ENCODE results near the gene ALG12.

Gene ALG12

DNA sequence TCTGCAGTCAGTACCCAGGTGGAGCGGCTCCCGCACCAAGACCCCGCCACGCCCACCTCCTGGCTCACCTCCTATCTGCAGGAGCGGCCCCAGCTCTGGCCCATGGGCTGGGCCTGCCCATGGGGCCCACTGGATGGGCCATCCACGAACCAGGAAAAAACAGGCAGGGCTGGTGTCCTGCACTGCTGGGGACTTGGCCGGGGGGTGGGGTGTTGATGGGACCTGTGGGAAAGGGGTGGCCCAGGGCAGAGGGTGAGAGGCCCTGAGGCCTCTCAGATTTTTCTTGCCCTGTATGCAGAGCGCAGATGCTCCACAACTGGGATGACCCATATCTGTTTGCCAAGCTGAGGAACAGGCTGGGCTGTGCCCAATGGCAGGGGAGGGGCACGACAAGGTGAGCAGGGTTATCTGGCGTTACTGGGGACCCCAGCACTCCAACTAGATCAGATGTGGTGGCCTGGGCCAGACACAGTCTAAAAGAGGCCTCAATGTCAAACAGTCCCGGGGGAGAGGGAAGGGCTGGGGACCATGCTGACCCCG is 39.7 kb upstream of the ALG12 start:
- no peak for DNase-seq

DNA sequence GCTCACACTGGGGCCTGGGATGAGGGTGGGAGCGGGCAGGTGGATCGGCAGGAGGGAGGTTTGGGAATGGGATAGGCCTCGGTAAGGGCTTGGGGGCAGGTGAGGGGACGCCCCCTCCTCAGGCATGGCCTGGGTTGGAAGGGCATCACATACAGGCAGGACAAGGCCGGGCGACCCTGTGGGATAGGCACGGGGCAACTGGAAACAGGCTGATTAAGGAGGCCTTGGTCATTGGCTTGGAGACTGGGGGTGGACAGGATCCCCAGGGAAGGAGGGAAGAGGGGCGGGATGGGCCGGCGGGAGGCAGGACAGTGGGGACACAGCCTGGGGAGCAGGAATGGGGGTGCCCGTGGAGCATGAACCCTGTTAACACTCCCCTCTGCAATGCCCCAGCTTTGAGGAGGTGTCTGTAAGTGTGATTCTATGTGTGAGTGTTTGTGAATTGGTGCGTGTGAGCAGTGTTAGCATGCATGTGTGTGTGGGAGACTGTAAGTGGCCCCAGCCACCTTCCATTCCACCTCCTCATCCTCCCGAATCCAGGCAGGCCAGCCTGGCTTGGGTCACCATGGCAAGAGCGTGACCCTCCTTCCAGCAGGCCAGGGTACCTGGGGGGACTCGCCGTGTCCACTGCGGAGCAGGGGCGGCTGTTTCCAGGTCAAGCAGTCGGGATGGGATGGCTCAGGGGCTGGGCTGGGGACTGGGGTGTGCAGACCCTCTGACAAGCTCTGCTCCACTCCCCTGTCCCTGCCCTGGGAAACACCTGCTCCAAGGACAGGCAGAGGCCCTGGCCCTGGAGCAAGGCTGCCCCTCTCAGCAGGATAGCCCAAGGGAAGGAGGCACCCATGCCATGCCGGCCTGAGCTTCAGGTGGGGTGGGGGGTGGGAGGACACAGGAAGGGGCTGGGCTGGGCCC is 38.9 kb upstream of the ALG12 start:
- no peak for DNase-seq

GRCh38 chr22:49956418-49956770 is 38.2 kb upstream of the ALG12 start:
- DNase-seq = no peak

DNA sequence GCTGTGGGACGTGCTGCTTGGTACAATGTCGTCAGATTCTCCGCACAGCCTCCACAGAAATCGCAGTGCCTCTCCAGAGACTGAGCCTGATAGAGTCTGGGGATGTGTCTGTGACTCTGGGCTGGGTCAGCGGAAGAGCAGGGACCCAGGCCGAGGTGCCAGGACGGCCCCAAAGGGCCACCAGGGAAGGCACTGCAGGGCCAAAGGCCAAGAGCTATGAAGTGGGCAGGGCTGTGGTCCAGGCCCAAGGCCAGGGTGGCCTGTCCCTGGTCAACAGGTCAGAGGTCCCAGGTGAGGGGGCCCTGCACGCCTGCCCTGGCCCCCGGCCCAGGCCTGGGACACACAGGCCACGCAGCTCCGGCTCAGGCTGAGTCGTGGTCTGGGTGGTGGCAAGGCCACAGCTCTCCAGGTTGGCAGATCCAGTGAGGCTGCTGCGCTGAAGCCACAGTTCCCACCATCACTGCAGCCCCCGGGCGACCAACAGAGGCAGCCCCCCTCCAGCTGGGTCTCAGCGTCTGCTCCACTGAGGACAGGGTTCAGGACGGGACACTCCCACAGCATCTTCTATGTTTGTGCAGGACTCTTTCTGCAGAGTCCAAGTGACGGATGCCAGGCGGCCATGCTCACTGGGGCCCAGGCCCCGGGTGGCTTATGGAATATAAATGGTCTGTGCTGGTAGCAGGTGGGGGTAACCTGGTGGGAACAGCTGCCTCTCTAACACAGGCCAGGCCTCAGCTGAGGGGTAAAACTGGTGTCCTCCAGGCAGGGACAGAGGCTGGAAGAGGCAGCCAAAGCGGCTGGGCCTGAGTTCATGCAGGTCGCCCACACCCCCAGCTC is 37.6 kb upstream of the ALG12 start:
- no peak for DNase-seq

DNA sequence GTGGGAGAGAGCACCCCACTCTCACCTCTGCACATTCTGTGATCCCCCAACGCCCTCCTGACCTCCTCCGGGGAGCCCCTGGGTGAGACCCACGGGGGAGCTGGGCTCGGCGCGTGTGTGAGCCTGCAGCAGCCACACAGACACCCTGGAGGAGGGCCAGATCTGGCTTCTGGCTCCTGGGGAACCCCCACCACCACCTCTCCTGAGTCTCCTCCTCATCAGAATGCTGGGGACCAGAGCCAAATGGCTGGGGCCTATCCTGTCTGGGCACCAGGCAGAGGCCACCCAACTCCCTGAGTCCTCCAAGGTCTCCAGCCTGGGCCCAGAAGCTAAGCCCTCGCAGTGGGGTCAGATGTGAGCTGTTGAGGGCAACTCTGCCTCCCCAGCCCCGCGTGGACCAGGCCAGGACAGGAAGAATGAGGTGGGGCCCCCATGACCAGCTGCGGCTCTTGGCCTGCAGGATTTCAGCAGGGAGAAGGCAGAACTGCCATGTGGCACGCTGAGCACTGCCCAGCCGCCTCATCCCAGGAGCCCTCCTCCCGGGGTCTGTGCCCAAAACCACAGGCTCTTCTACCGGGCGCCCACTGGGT is 36.8 kb upstream of the ALG12 start:
- no peak for DNase-seq

DNA sequence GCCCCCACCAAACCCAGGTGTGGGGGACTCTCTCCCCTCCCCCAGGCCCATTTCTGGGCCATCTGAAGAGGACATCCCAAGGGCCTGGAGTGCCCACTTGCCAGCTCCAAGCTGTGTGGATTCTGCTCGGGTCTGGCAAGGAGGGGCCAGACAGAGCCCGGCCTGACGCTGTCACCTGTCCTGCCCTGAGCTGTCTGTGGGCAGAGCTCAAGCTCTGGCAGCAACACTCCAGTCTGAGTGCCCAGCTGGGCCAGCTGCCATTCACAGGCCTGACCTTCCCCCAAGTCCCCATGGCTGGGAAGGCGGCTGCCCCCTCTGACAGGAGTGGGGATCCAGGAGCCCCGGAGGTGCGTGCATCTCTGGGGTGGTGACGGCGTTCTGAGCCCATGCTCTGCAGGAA is 36.1 kb upstream of the ALG12 start:
- DNase-seq = peak; percentile 41

DNA sequence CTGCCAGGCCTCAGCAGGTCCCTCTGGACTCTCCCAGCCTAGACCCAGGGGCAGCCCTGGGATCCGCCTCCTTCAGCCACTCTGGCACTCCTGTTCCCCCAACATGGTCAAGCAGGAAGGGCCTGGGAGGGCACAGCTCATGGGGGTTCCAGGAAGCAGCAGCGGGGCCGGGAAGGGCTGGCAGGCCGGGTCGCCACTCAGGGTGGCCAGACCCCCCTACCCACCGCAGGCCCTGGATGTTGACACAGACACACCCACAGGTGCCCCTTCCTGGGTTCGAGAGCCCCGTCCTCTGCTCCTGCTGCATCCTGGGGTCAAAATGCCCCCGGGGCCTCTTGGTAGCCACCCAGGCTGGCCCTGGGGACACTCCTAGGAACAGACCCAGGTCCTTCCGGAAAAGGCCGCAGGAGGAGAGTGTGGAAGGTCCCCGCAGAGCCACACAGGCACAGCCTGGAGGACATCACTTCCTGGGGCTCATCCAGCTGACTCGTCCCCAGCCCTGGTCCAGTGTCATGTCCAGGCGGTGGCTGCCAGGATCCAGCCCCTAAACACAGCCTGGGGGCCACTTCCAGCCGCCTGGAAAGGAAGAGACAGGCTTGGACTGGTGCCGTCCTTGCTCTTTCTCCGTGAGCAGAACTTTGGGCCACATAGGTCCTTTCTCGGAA is 35.6 kb upstream of the ALG12 start:
- DNase-seq = no peak

GRCh38 chr22:49953027-49953679 is 34.9 kb upstream of the ALG12 start:
- no peak for DNase-seq

DNA sequence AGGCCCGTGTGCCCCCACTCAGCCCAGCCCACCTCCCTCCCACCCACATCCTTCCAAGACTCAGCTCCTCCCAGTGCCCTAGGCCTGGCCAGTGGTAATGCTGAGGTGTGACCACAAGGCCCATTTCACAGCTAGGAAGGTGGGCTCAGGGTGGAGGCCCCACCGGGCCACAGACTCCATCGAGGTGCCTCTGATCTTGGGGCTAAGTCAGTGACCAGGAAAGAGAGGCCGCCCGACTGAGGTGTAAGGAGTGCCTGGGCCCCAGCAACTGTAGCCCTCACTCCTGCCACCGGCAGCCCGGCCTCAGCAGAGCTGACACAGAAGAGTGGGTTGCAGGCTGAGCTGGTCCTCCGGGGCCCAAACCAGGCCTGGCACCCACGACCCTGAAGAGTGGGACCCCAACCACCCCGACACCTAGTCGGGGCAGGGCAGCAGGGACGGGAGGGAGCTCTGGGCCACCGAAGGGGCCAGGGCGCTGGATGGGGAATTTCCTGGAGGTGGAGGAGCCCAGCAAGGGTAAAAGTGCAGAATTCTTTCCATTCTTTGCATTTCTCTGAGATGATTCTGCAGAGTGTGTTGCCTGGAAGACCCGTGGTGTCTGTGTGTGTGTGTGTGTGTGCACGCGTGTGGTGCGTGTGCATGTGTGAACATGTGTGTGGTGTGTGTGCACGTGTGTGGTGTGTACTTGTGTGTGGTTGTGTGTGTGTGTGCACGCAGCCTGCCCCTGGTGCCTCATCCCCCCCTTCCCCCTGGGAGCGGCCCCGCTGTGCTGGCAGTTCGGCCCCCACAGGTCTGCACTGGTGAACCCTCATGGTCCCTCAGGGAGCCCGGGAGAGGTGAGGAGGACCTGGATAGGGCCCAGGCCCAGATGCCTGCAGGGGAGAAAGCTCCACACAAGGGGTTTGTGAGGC is 34.0 kb upstream of the ALG12 start:
- no peak for DNase-seq

GRCh38 chr22:49951678-49951985 is 33.4 kb upstream of the ALG12 start:
- no peak for DNase-seq

- DNase-seq = no peak
These were observed 32.9 kb upstream of the ALG12 start for GRCh38 chr22:49951000-49951677.

DNA sequence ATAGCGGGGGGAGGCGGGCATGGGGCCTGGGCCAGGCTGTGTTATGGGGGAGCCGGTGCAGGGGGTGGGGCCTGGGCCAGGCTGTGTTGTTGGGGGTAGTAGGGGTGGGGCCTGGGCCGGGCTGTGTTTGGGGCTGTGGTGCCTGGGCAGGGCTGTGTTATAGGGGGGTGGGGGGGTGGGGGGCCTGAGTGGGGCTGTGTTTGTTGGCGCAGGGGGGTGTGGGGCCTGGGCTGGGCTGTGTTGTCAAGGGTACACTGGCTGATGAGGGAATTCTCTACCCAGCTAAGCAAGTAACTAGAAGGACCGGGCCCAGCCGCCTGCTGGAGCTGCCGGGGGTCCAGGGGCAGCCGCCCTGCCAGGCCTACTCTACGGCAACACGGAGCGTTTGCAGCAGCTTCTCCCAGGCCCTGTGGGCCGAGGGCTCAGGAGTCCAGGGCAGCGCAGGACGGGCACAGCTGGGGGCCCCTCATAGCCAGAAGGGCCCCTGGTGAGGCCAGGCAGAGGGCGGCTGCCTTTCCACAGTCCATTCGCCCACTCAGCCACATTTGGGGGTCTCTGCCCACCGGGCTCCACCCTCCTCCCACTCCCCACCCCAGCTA is 32.3 kb upstream of the ALG12 start:
- no peak for DNase-seq

- no peak for DNase-seq
These were observed 31.7 kb upstream of the ALG12 start for GRCh38 chr22:49949914-49950292.

- DNase-seq = no peak
These were observed 31.0 kb upstream of the ALG12 start for GRCh38 chr22:49948958-49949913.

- DNase-seq = no peak
These were observed 30.1 kb upstream of the ALG12 start for GRCh38 chr22:49948116-49948957.

- no peak for DNase-seq
These were observed 29.0 kb upstream of the ALG12 start for GRCh38 chr22:49947296-49947622.

- no peak for DNase-seq
These were observed 28.5 kb upstream of the ALG12 start for GRCh38 chr22:49946612-49947295.
